NCI-H82 treated with DMSO at 0.1 percent for 48 hours (cell line): Measurements from ENCODE around the gene WWP2.
"Not testable (repeated sequence)": the region's sequence is repeated elsewhere in the genome, so short reads cannot be mapped to it uniquely, and the experiment has no call there.

Experiments used
- DNase-seq: peaks from one replicate; lab custom pipeline; 2025; ENCODE audit not compliant: unreplicated experiment; lab: John Stamatoyannopoulos, UW

WWP2 gene

GRCh38 chr16:69745232-69745612 lies 16.9 kb upstream of the WWP2 start:
- DNase-seq: no peak

GRCh38 chr16:69745959-69746358 lies 16.2 kb upstream of the WWP2 start:
- no peak for DNase-seq

- peak; percentile 55 for DNase-seq
Observed at GRCh38 chr16:69747115-69747514, 15.0 kb upstream of the WWP2 start.

GRCh38 chr16:69748694-69749345 lies 13.3 kb upstream of the WWP2 start:
- no peak for DNase-seq

GRCh38 chr16:69754143-69754468 lies 8.0 kb upstream of the WWP2 start:
- DNase-seq: no peak

GRCh38 chr16:69754469-69755310 lies 7.4 kb upstream of the WWP2 start, which contains the start of gene NOB1:
Gene NOB1, minus strand, starts transcription at chr16:69754926. Its CDS starts 16 bp downstream, at chr16:69754910.
- peak; percentile 76 for DNase-seq

GRCh38 chr16:69756705-69757104 lies 5.4 kb upstream of the WWP2 start:
- no peak for DNase-seq

- DNase-seq: not testable (repeated sequence)
Observed at GRCh38 chr16:69757375-69757774, 4.8 kb upstream of the WWP2 start.

- DNase-seq: no peak
Observed at GRCh38 chr16:69762814-69763598, 874 bp downstream of the WWP2 start.

GRCh38 chr16:69763599-69763942 lies 1.4 kb downstream of the WWP2 start:
- no peak for DNase-seq

GRCh38 chr16:69767459-69768229 lies 5.5 kb downstream of the WWP2 start:
- no peak for DNase-seq

GRCh38 chr16:69768666-69769065 lies 6.5 kb downstream of the WWP2 start:
- no peak for DNase-seq

GRCh38 chr16:69769404-69769803 lies 7.3 kb downstream of the WWP2 start:
- DNase-seq: no peak

GRCh38 chr16:69771651-69771967 lies 9.5 kb downstream of the WWP2 start:
- DNase-seq: no peak

- DNase-seq: no peak
Observed at GRCh38 chr16:69773260-69773947, 11.3 kb downstream of the WWP2 start.

GRCh38 chr16:69775563-69775962 lies 13.4 kb downstream of the WWP2 start:
- no peak for DNase-seq

GRCh38 chr16:69779724-69780123 lies 17.6 kb downstream of the WWP2 start:
- no peak for DNase-seq

GRCh38 chr16:69781118-69781517 lies 19.0 kb downstream of the WWP2 start:
- no peak for DNase-seq

- no peak for DNase-seq
Observed at GRCh38 chr16:69784586-69784985, 22.5 kb downstream of the WWP2 start.

GRCh38 chr16:69787883-69788282 lies 25.8 kb downstream of the WWP2 start:
- DNase-seq: no peak

- DNase-seq: not testable (repeated sequence)
Observed at GRCh38 chr16:69791391-69791847, 29.3 kb downstream of the WWP2 start.
